ENCODE measurements around the gene AK1.

AK1 gene, protein sequence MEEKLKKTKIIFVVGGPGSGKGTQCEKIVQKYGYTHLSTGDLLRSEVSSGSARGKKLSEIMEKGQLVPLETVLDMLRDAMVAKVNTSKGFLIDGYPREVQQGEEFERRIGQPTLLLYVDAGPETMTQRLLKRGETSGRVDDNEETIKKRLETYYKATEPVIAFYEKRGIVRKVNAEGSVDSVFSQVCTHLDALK

DNA sequence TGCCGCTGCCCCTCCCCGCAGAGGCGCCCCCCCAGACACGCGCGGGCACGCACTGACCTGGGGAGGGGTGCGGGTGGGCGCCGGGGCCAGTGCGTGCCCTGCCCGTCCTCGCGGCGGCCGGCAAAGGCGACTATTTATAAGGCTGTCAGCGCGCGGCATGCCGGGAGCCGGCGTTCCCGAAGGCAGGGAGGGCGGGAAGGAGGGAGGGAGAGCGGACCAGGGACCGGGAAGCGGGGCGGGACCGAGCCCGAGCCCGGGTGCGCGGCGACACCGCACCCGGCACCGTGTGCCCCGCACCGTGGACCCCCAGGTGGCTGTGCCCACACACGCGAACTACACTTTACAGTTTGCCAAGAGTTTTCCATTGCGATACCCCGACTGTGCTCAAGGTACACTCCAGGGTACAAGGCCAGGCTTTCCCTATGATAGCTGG lies at the start of gene AK1:
AK1 (minus strand) TSS at position 110 of the 433 bp plus-strand sequence. CDS start 3,058 bp downstream, outside the sequence.
- peaks cover 3% of the 10 kb centered on the region; the same call in 1 of the 2 replicates for H3K4me1 ChIP-seq (ENCODE audit: control insufficient read depth, insufficient read depth, low read length)
- no peak within 1 kb of the TSS for H3K27ac ChIP-seq (ENCODE audit: low read depth, low read length)
- H3K36me3 ChIP-seq (ENCODE audit: control insufficient read depth, insufficient read depth, low read length) = no peaks in the 10 kb centered on the region
- no peaks in the 10 kb centered on the region for H3K9me3 ChIP-seq (ENCODE audit: control insufficient read depth, insufficient read depth, low read length)
- 0 out of 2 replicates have a peak within 1 kb of the TSS, but pooled peaks have one; percentile 30 for H3K9ac ChIP-seq (ENCODE audit: low read depth, low read length)
- H3K4me3 ChIP-seq (ENCODE audit: low read depth, low read length) = peak within 1 kb of the TSS; percentile 81
- H3K27me3 ChIP-seq (ENCODE audit: control insufficient read depth, insufficient read depth, low read length) = peaks cover 5% of the 10 kb centered on the region

DNA sequence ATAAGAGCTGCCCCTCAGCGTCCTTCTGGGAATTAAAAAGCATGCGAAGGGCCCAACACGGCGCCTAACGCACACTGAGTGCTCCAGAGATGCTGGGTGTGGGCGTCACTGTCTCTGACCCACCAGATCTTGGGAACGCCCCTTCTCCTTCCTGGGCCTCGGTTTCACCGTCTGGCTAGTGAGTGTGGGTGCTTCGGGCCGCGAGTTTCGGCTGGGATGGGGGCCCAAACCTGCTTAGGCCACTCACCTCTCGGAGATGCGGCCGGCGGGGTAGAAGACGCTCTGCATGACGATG lies 49.4 kb upstream of the AK1 start:
- peak overlapping the region; percentile 51; the same call in 1 of the 2 replicates for H3K9ac ChIP-seq (ENCODE audit: low read depth, low read length)

DNA sequence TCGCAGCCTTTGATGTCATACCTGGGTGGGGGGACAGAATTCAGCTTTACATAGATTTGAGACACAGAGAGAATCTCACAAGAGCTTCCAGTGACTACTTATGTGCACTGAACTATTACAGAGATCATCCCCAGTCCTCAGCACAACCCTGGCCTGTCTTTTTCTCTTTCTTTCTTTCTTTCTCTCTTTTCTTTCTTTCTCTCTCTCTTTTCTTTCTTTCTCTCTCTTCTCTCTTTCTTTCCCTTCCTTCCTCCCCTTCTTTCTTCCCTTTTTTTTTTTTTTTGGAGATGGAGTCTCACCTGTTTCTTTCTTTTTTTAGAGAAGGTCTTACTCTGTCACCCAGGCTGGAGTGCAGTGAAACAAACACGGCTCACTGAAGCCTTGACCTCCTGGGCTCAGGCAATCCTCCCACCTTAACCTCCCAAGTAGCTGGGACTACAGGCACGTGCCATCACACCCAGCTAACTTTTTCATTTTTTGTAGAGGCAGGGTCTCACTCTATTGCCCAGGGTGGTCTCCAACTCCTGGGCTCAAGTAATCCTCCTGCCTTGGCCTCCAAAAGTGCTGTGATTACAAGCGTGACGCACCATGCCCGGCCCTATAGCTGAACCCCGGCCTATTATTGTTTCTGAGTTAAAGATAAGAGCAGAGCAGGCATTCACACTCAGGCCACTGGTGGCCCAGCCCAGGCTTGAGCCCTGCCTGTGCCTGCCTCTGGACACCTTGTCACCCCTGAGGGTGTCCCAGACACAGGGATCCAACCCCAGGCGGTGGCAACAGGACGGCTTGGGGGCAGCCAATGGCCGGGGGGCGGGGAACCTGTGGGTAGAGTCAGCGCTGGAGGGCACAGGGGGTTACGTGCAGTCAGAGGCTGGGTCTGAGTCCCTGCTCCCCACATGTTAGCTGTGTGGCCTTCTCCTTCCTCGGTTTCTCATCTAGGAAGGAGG lies 48.8 kb upstream of the AK1 start:
- H3K27ac ChIP-seq (ENCODE audit: low read depth, low read length) = no peak overlapping the region
- H3K9me3 ChIP-seq (ENCODE audit: control insufficient read depth, insufficient read depth, low read length) = no peaks in the 10 kb centered on the region
- peaks cover 21% of the 10 kb centered on the region for H3K27me3 ChIP-seq (ENCODE audit: control insufficient read depth, insufficient read depth, low read length)
- peak overlapping the region; percentile 35; the same call in 1 of the 2 replicates for H3K9ac ChIP-seq (ENCODE audit: low read depth, low read length)
- peak overlapping the region; percentile 81 for H3K4me3 ChIP-seq (ENCODE audit: low read depth, low read length)
- H3K4me1 ChIP-seq (ENCODE audit: control insufficient read depth, insufficient read depth, low read length) = peaks cover 21% of the 10 kb centered on the region
- no peaks in the 10 kb centered on the region for H3K36me3 ChIP-seq (ENCODE audit: control insufficient read depth, insufficient read depth, low read length)

More for the DNA sequence above, 49.4 kb upstream of the AK1 start:
- H3K27ac ChIP-seq (ENCODE audit: low read depth, low read length) = no peak overlapping the region
- H3K9me3 ChIP-seq (ENCODE audit: control insufficient read depth, insufficient read depth, low read length) = no peaks in the 10 kb centered on the region
- H3K36me3 ChIP-seq (ENCODE audit: control insufficient read depth, insufficient read depth, low read length) = no peaks in the 10 kb centered on the region
- peak overlapping the region; percentile 81 for H3K4me3 ChIP-seq (ENCODE audit: low read depth, low read length)
- H3K27me3 ChIP-seq (ENCODE audit: control insufficient read depth, insufficient read depth, low read length) = peaks cover 21% of the 10 kb centered on the region
- H3K4me1 ChIP-seq (ENCODE audit: control insufficient read depth, insufficient read depth, low read length) = peaks cover 26% of the 10 kb centered on the region

DNA sequence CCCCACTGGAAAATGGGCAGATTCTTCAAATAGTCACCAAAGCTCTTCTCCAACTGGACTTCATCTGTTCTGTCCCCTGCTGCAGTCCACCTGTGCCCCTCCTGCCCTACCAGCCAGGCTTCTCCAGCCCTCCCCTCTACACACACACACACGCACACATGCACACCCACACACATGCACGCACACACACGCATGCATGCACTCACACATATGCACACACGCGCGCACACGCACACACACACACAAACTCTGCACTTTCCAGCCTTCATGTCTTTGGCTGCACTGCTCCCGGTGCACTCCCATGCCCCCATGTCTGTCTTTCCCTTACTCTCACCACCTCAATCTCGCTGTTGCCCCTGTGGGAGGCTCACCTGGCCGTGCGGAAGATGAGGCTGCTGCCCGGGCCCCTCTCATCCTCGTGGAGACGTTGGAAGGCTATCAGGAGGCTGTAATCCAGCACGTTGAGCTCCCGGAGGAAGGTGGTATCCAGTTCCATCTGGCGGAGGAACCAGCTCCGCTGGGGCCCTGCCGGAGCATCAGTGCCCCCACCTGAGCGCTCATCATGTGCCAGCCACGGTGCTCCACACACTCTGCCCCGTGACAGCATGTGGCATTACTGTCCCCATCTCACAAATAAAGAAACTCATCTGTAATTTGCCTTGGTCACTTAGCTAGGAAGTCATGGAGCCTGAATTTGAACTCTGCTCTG lies 47.4 kb upstream of the AK1 start:
- Histone ChIP-seq H3K9me3 (ENCODE audit: control insufficient read depth, insufficient read depth, low read length) (no peaks in the 10 kb centered on the region), H3K4me3 (ENCODE audit: low read depth, low read length) (no peak overlapping the region), H3K9ac (ENCODE audit: low read depth, low read length) (no peak overlapping the region), H3K27ac (ENCODE audit: low read depth, low read length) (no peak overlapping the region), H3K27me3 (ENCODE audit: control insufficient read depth, insufficient read depth, low read length) (peaks cover 21% of the 10 kb centered on the region), H3K4me1 (ENCODE audit: control insufficient read depth, insufficient read depth, low read length) (peaks cover 15% of the 10 kb centered on the region), H3K36me3 (ENCODE audit: control insufficient read depth, insufficient read depth, low read length) (no peaks in the 10 kb centered on the region)

DNA sequence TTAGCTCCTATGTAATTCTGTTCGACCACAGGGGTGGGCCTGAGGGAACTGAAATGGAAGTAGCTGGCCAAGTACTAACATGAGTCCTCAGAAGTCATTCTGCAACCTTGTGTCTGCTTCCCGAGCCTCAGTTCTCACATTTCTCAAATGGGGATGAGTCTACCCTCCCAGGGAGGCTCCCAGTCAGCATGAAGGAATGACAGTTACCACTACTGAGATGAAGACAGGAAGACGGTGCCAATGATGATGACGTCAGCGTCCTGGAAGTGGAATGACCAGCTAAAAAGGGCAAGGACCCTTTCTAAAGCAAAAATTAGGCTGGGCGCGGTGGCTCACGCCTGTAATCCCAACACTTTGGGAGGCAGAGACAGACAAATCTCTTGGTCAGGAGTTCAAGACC lies 46.3 kb upstream of the AK1 start:
- Histone ChIP-seq H3K9ac (ENCODE audit: low read depth, low read length) (no peak overlapping the region), H3K36me3 (ENCODE audit: control insufficient read depth, insufficient read depth, low read length) (no peaks in the 10 kb centered on the region), H3K4me3 (ENCODE audit: low read depth, low read length) (no peak overlapping the region), H3K4me1 (ENCODE audit: control insufficient read depth, insufficient read depth, low read length) (peaks cover 9% of the 10 kb centered on the region), H3K27ac (ENCODE audit: low read depth, low read length) (no peak overlapping the region), H3K9me3 (ENCODE audit: control insufficient read depth, insufficient read depth, low read length) (no peaks in the 10 kb centered on the region), H3K27me3 (ENCODE audit: control insufficient read depth, insufficient read depth, low read length) (peaks cover 11% of the 10 kb centered on the region)

GRCh38 chr9:127923046-127923445 lies 45.6 kb upstream of the AK1 start:
- Histone ChIP-seq H3K9me3 (ENCODE audit: control insufficient read depth, insufficient read depth, low read length) (no peaks in the 10 kb centered on the region), H3K4me3 (ENCODE audit: low read depth, low read length) (no peak overlapping the region), H3K27me3 (ENCODE audit: control insufficient read depth, insufficient read depth, low read length) (peaks cover 4% of the 10 kb centered on the region; the same call in 1 of the 2 replicates), H3K4me1 (ENCODE audit: control insufficient read depth, insufficient read depth, low read length) (peaks cover 2% of the 10 kb centered on the region), H3K9ac (ENCODE audit: low read depth, low read length) (no peak overlapping the region), H3K27ac (ENCODE audit: low read depth, low read length) (no peak overlapping the region), H3K36me3 (ENCODE audit: control insufficient read depth, insufficient read depth, low read length) (no peaks in the 10 kb centered on the region)

DNA sequence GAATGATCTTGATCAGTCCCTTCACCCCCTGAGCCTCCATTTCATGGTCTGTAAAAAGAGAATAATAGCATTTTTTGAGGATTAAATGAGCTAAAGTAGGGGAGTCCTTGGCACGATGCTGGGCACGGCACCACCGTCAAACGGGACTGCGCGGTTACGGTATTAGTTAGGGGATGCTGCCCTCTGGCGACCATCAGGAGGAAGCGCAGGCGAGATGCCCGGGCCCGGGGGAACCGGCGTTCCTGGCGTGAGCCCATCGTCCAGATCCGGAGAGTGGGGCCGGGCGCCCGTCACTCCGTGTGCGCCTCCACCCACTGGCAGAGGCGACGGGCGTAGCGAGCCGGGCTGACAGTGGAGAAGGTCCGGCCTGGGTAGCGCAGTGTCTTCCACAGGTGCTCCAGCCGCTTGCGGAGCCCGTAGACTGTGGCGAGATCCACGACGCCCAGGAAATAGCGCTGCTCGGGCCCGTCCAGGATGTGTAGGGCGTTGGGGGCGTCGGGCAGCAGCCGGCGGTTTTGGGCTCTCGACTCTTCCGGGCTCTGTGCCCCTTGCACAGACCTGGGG lies 44.2 kb upstream of the AK1 start:
- H3K9ac ChIP-seq (ENCODE audit: low read depth, low read length) = no peak overlapping the region
- H3K27me3 ChIP-seq (ENCODE audit: control insufficient read depth, insufficient read depth, low read length) = peaks cover 4% of the 10 kb centered on the region; the same call in 1 of the 2 replicates
- H3K36me3 ChIP-seq (ENCODE audit: control insufficient read depth, insufficient read depth, low read length) = no peaks in the 10 kb centered on the region
- H3K4me1 ChIP-seq (ENCODE audit: control insufficient read depth, insufficient read depth, low read length) = no peaks in the 10 kb centered on the region
- H3K27ac ChIP-seq (ENCODE audit: low read depth, low read length) = no peak overlapping the region
- no peaks in the 10 kb centered on the region for H3K9me3 ChIP-seq (ENCODE audit: control insufficient read depth, insufficient read depth, low read length)
- peak overlapping the region; percentile 31; the same call in 1 of the 2 replicates for H3K4me3 ChIP-seq (ENCODE audit: low read depth, low read length)

DNA sequence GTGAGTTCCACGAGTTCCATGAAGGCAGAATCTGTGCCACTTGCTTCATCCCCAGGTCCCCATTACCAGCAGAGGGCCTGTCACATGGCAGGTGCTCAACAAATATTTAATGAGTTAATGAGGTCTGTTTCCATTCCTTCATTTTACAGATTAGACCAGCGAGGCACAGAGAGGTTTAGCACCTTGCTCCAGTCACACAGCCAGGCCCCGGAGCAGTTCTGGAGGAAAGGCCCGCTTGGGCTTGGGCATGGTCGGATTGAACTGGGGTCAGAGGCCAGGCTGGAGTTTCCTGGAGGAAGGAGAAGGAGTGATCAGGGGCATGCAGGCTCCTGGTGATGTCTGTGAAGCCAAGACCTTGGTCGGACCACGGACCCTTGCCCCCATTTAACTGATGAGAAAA lies 43.3 kb upstream of the AK1 start:
- Histone ChIP-seq H3K9me3 (ENCODE audit: control insufficient read depth, insufficient read depth, low read length) (no peaks in the 10 kb centered on the region), H3K27ac (ENCODE audit: low read depth, low read length) (no peak overlapping the region), H3K4me1 (ENCODE audit: control insufficient read depth, insufficient read depth, low read length) (no peaks in the 10 kb centered on the region), H3K9ac (ENCODE audit: low read depth, low read length) (no peak overlapping the region), H3K27me3 (ENCODE audit: control insufficient read depth, insufficient read depth, low read length) (peaks cover 9% of the 10 kb centered on the region; the same call in 1 of the 2 replicates), H3K4me3 (ENCODE audit: low read depth, low read length) (no peak overlapping the region), H3K36me3 (ENCODE audit: control insufficient read depth, insufficient read depth, low read length) (no peaks in the 10 kb centered on the region)

DNA sequence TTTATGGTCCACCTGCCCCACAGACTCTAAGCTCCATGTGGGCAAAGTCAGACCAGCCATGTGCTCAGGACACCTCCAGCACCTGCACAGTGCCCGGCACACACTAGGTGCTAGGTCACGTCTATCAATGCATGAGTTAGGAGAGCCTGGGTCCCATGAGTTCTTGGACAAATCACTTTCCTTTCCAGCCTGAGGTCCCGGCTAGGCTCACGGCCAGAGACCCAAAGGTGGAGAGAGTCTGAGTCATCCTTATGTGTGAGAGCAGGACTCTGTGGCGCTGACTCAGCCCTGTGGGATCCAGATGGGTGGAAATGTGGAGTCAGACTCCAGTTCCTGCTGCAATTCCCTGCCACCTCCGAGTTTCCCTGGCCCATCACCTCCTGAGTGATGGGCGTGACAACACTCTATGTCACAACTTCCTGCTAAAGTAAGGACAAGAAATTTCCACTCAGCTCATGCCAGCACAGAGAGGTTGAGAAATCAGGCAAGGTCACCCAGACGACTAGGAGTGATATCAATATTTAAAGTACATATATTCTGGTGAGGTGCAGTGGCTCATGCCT lies 41.9 kb upstream of the AK1 start:
- Histone ChIP-seq H3K9me3 (ENCODE audit: control insufficient read depth, insufficient read depth, low read length) (no peaks in the 10 kb centered on the region), H3K4me3 (ENCODE audit: low read depth, low read length) (no peak overlapping the region), H3K27me3 (ENCODE audit: control insufficient read depth, insufficient read depth, low read length) (peaks cover 9% of the 10 kb centered on the region; the same call in 1 of the 2 replicates), H3K4me1 (ENCODE audit: control insufficient read depth, insufficient read depth, low read length) (no peaks in the 10 kb centered on the region), H3K36me3 (ENCODE audit: control insufficient read depth, insufficient read depth, low read length) (no peaks in the 10 kb centered on the region), H3K9ac (ENCODE audit: low read depth, low read length) (no peak overlapping the region), H3K27ac (ENCODE audit: low read depth, low read length) (no peak overlapping the region)

All from HUES48 (cell line).